HepG2 (cell line): ENCODE measurements around the gene SCYGR5. TPM values are rescaled to one million over a fixed set of nuclear protein-coding genes. Genes with fewer than 3 reads are reported as not detected.

Source experiments
- ATAC-seq: fragments of 200-7000 bp; cut with Tn5 transposase; 3 replicates; pipeline ENCODE4 v1.9.1; 2020; ENCODE audit warnings: mild to moderate bottlenecking, moderate library complexity
- BruUV-seq: library from RNA; stranded (reverse); fragments of 400-500 nt; replicated peaks from 2 replicates; lab custom pipeline; 2021; lab: Mats Ljungman, UMichigan
- CTCF ChIA-PET: fragments of 300-600 bp; formaldehyde crosslinking; extraction: SDS; loops from one replicate; lab custom pipeline; 2021; ENCODE audit warnings: low total read pairs, inconsistent platforms, low intra/inter-chr PET ratio; lab: Yijun Ruan, JAX
- POLR2A ChIA-PET: fragments of 350-600 bp; sonication (Branson Sonifier 250); formaldehyde crosslinking; loops from one replicate; lab custom pipeline; 2020; ENCODE audit warnings: antibody characterized with exemption, inconsistent platforms; lab: Yijun Ruan, JAX
- DNase-seq: peaks from one replicate; pipeline ENCODE4 v3.0.0-alpha.2; 2015; ENCODE audit warnings: low spot score
- FAIRE-seq: peaks from 3 replicates; lab custom pipeline; 2011; peaks lifted over from hg19 to GRCh38; lab: Jason Lieb, UNC
- H2AFZ ChIP-seq: one replicate; pipeline ENCODE4 v1.6.1; 2011; ENCODE audit warnings: low read length, inconsistent platforms
- H3K27ac ChIP-seq: fragments of 300-600 bp; 3 replicates; pipeline ENCODE4 v1.8.0; 2011; ENCODE audit warnings: mixed run types, mild to moderate bottlenecking, mixed read lengths, low read length, inconsistent platforms; ENCODE audit not compliant: insufficient read depth; ENCODE audit errors: extremely low read length
- H3K27me3 ChIP-seq, 2 experiments: fragments of 200-600 bp in 1 of 2; 2 replicates in 1 of 2; 3 replicates in 1 of 2; pipeline versions ENCODE4 v1.6.0 to v1.8.0; 2011; ENCODE audit warnings: low read length in 2 of 2, mild to moderate bottlenecking in 2 of 2, moderate library complexity in 2 of 2, inconsistent platforms in 1 of 2; ENCODE audit not compliant: insufficient read depth in 2 of 2, control insufficient read depth in 1 of 2
- H3K36me3 ChIP-seq, 2 experiments: fragments of 200-600 bp in 1 of 2; replicated peaks in 1 of 2; 2 replicates in 1 of 2; 3 replicates in 1 of 2; pipeline versions ENCODE4 v1.5.1 to v1.8.0; 2011; ENCODE audit warnings: low read length in 2 of 2, inconsistent platforms in 1 of 2; ENCODE audit not compliant: insufficient read depth in 2 of 2, control insufficient read depth in 1 of 2
- H3K4me1 ChIP-seq: 2 replicates; pipeline ENCODE4 v1.5.1; 2012; ENCODE audit warnings: low read length, inconsistent platforms; ENCODE audit not compliant: insufficient read depth
- H3K4me2 ChIP-seq: 2 replicates; pipeline ENCODE4 v1.6.0; 2011; ENCODE audit warnings: low read depth, low read length, inconsistent platforms
- H3K4me3 ChIP-seq, 3 experiments: fragments of 200-600 bp in 1 of 3; sonication (generic), shearing (Covaris generic) in 1 of 3; replicated peaks in 1 of 3; 2 replicates each; pipeline ENCODE4 v1.5.1; 2011 to 2016; ENCODE audit warnings: low read length in 3 of 3, inconsistent platforms in 2 of 3, low read depth in 2 of 3, mild to moderate bottlenecking in 2 of 3, control low read depth in 1 of 3, mixed read lengths in 1 of 3; ENCODE audit not compliant: insufficient read depth in 1 of 3
- H3K79me2 ChIP-seq: one replicate; pipeline ENCODE4 v1.6.1; 2011; ENCODE audit warnings: low read length, inconsistent platforms; ENCODE audit not compliant: insufficient read depth
- H3K9ac ChIP-seq: 2 replicates; pipeline ENCODE4 v1.6.0; 2011; ENCODE audit warnings: mild to moderate bottlenecking, low read depth, low read length, inconsistent platforms; ENCODE audit not compliant: insufficient read depth
- H3K9me3 ChIP-seq: 2 replicates; pipeline ENCODE4 v1.5.1; 2012; ENCODE audit warnings: mild to moderate bottlenecking, low read length
- H4K20me1 ChIP-seq: 2 replicates; pipeline ENCODE4 v1.6.0; 2011; ENCODE audit warnings: inconsistent platforms, mild to moderate bottlenecking, low read length, moderate library complexity; ENCODE audit not compliant: insufficient read depth
- FOXP1 ChIP-seq, 2 experiments: fragments of 450-650 bp in 1 of 2; IDR thresholded peaks; 2 replicates each; pipeline ENCODE4 v1.6.1; 2017 to 2018; ENCODE audit warnings: antibody characterized with exemption in 1 of 2
- HMGA1 ChIP-seq: sonication (generic); formaldehyde crosslinking; conservative IDR thresholded peaks from 2 replicates; pipeline ENCODE4 v1.4.0; 2020; ENCODE audit warnings: missing genetic modification reagents
- MEF2D ChIP-seq: sonication (generic); formaldehyde crosslinking; IDR thresholded peaks from 2 replicates; pipeline ENCODE4 v1.5.1; 2020; ENCODE audit warnings: mild to moderate bottlenecking, missing genetic modification reagents
- NR1H2 ChIP-seq: sonication (generic); formaldehyde crosslinking; IDR thresholded peaks from 2 replicates; pipeline ENCODE4 v1.8.1; 2022; ENCODE audit warnings: low read depth, missing genetic modification reagents, borderline replicate concordance
- TOPORS ChIP-seq: sonication (generic); formaldehyde crosslinking; IDR thresholded peaks from 2 replicates; pipeline ENCODE4 v1.8.0; 2023; ENCODE audit warnings: mild to moderate bottlenecking, missing genetic modification reagents
- ZBTB42 ChIP-seq: sonication (generic); formaldehyde crosslinking; IDR thresholded peaks from 2 replicates; pipeline ENCODE4 v1.5.0; 2020; ENCODE audit warnings: mild to moderate bottlenecking, missing genetic modification reagents
- ZNF256 ChIP-seq: sonication (generic); formaldehyde crosslinking; conservative IDR thresholded peaks from 2 replicates; pipeline ENCODE4 v1.4.0; 2020; ENCODE audit warnings: missing genetic modification reagents
- ZNF326 ChIP-seq: sonication (generic); formaldehyde crosslinking; IDR thresholded peaks from 2 replicates; pipeline ENCODE4 v1.4.0; 2020; ENCODE audit warnings: missing genetic modification reagents, borderline replicate concordance
- ZNF383 ChIP-seq: sonication (generic); formaldehyde crosslinking; IDR thresholded peaks from 2 replicates; pipeline ENCODE4 v1.4.0; 2020; ENCODE audit warnings: missing genetic modification reagents, mild to moderate bottlenecking, borderline replicate concordance
- ZNF746 ChIP-seq: sonication (generic); formaldehyde crosslinking; IDR thresholded peaks from 2 replicates; pipeline ENCODE4 v1.8.0; 2022; ENCODE audit warnings: mild to moderate bottlenecking, missing genetic modification reagents
- ZSCAN20 ChIP-seq: sonication (generic); formaldehyde crosslinking; IDR thresholded peaks from 2 replicates; pipeline ENCODE4 v1.4.0; 2020; ENCODE audit warnings: missing genetic modification reagents, mild to moderate bottlenecking, borderline replicate concordance
- WGBS: methylation state at CpG from one replicate; pipeline ENCODE4 v1.1.6; 2017; ENCODE audit warnings: low lambda C conversion rate; 5-methylcytosine and 5-hydroxymethylcytosine counted together
- in situ Hi-C: cut with HindIII; loops from 2 replicates; pipeline ENCODE4 v1.10.0; 2017; ENCODE audit warnings: low pct_unique_long_range_greater_than_20kb; ENCODE audit not compliant: extremely low pct_ligation_motif_present
- intact Hi-C: fragments of 100-400 bp; cut with micrococcal nuclease; formaldehyde crosslinking; loops from one replicate; pipeline ENCODE4 v1.10.0; 2022; ENCODE audit not compliant: unreplicated experiment
- polyA plus RNA-seq, 8 experiments: library from polyadenylated mRNA; depleted of rRNA in 3 of 8; stranded (reverse) in 7 of 8; unstranded in 1 of 8; fragments of >200 nt; fragmentation: Illumina TruSeq in 4 of 8; extraction: Trizol in 4 of 8; gene quantifications; 2 replicates each; pipeline versions ENCODE4 v1.2.1 to v1.2.3, GENCODE V29; 2011 to 2016; ENCODE audit warnings: low read depth in 4 of 8, missing spikeins in 1 of 8, mixed read lengths in 1 of 8; ENCODE audit not compliant: insufficient read depth in 1 of 8
- total RNA-seq, 5 experiments: library from RNA; depleted of rRNA; stranded (reverse); fragments of >200 nt; fragmentation: Illumina TruSeq; extraction: Trizol; gene quantifications; 2 replicates each; pipeline ENCODE4 v1.2.3, GENCODE V29; 2016; ENCODE audit warnings: low read depth in 1 of 5

Gene SCYGR5
- total and polyA plus RNA-seq, 2 of the 13 experiments (the other 11 are each of a cell fraction or from before 2014, with no cell fraction given): not detected

GRCh38 chr2:227654426-227654825 is 12.2 kb upstream of the SCYGR5 start:
- Histone ChIP-seq H3K79me2 (no peaks in the 10 kb centered on the region), H3K4me2 (no peak overlapping the region), H4K20me1 (no peaks in the 10 kb centered on the region), H3K4me1 (peaks cover 46% of the 10 kb centered on the region), H3K9ac (no peak overlapping the region), H3K27me3 (no peaks in the 10 kb centered on the region), H3K27ac (no peak overlapping the region), H3K4me3 (no peak overlapping the region), H2AFZ (no peak overlapping the region), H3K36me3 (no peaks in the 10 kb centered on the region), H3K9me3 (no peaks in the 10 kb centered on the region)
- intact Hi-C loops: loop anchor here (5.0 to 10.0 kb wide), 2 partner anchors 247 to 530 kb away; no protein-coding TSS in a partner anchor
- CTCF ChIA-PET: no interaction called here
- no peak for FAIRE-seq
- no peak for DNase-seq
- in situ Hi-C loops: loop anchor here (10.0 kb wide), 2 partner anchors 230 to 250 kb away; no protein-coding TSS in a partner anchor
- no TSS peak for BruUV-seq
- ATAC-seq: no peak
- POLR2A ChIA-PET: no interaction called here
- 83% methylated on average over 1 of the region's 1 CpG for WGBS
- TF ChIP-seq NR1H2 (CRISPR knock-in tag) (no peak), ZBTB42 (CRISPR knock-in tag) (no peak), FOXP1 (IDR thresholded peaks at IDR 0.05) (no peak), FOXP1 (CRISPR knock-in tag; IDR thresholded peaks at IDR 0.05) (no peak), MEF2D (no peak), ZNF256 (no peak), ZSCAN20 (CRISPR knock-in tag) (no peak), ZNF326 (CRISPR knock-in tag) (no peak), HMGA1 (CRISPR knock-in tag) (no peak), TOPORS (CRISPR knock-in tag) (no peak), ZNF746 (CRISPR knock-in tag) (no peak), ZNF383 (CRISPR knock-in tag) (no peak)
